ENCODE measurements around the gene UQCRFS1.
"Not testable (repeated sequence)": the region's sequence is repeated elsewhere in the genome, so short reads cannot be mapped to it uniquely, and the experiment has no call there.

UQCRFS1 gene

GRCh38 chr19:29212648-29213573, at the start of gene UQCRFS1:
TSS of gene UQCRFS1 (minus strand) at chr19:29213151. CDS start at chr19:29213118, 33 bp downstream.
- in situ Hi-C loops (cut with MboI; ENCODE audit: low sequenced_read_pairs), result no loop called here

GRCh38 chr19:29262085-29262484, 49.1 kb upstream of the UQCRFS1 start:
- in situ Hi-C loops (cut with MboI; ENCODE audit: low sequenced_read_pairs), result loop anchor here (25.0 kb wide), 1 partner anchor 525 kb away; no protein-coding TSS in a partner anchor

GRCh38 chr19:29260477-29261317, 47.7 kb upstream of the UQCRFS1 start:
- in situ Hi-C loops (cut with MboI; ENCODE audit: low sequenced_read_pairs), result loop anchor here (25.0 kb wide), 1 partner anchor 523 kb away; no protein-coding TSS in a partner anchor

GRCh38 chr19:29259867-29260281, 46.9 kb upstream of the UQCRFS1 start:
- in situ Hi-C loops (cut with MboI; ENCODE audit: low sequenced_read_pairs), result loop anchor here (25.0 kb wide), 1 partner anchor 523 kb away; no protein-coding TSS in a partner anchor

GRCh38 chr19:29259153-29259552, 46.2 kb upstream of the UQCRFS1 start:
- in situ Hi-C loops (cut with MboI; ENCODE audit: low sequenced_read_pairs), result loop anchor here (25.0 kb wide), 1 partner anchor 522 kb away; no protein-coding TSS in a partner anchor

GRCh38 chr19:29256516-29256915, 43.6 kb upstream of the UQCRFS1 start:
- in situ Hi-C loops (cut with MboI; ENCODE audit: low sequenced_read_pairs), result loop anchor here (25.0 kb wide), 1 partner anchor 519 kb away; no protein-coding TSS in a partner anchor

- in situ Hi-C loops (cut with MboI; ENCODE audit: low sequenced_read_pairs), result loop anchor here (25.0 kb wide), 1 partner anchor 519 kb away; no protein-coding TSS in a partner anchor
Observed at GRCh38 chr19:29255912-29256311, 43.0 kb upstream of the UQCRFS1 start.

- in situ Hi-C loops (cut with MboI; ENCODE audit: low sequenced_read_pairs), result loop anchor here (25.0 kb wide), 1 partner anchor 518 kb away; no protein-coding TSS in a partner anchor
Observed at GRCh38 chr19:29255006-29255405, 42.1 kb upstream of the UQCRFS1 start.

- in situ Hi-C loops (cut with MboI; ENCODE audit: low sequenced_read_pairs), result loop anchor here (25.0 kb wide), 1 partner anchor 512 kb away; no protein-coding TSS in a partner anchor
Observed at GRCh38 chr19:29249798-29250197, 36.8 kb upstream of the UQCRFS1 start.

- in situ Hi-C loops (cut with MboI; ENCODE audit: low sequenced_read_pairs), result no loop called here
Observed at GRCh38 chr19:29248332-29248844, 35.4 kb upstream of the UQCRFS1 start.

- in situ Hi-C loops (cut with MboI; ENCODE audit: low sequenced_read_pairs), result no loop called here
Observed at GRCh38 chr19:29247872-29248271, 34.9 kb upstream of the UQCRFS1 start.

- in situ Hi-C loops (cut with MboI; ENCODE audit: low sequenced_read_pairs), result no loop called here
Observed at GRCh38 chr19:29247471-29247870, 34.5 kb upstream of the UQCRFS1 start.

- in situ Hi-C loops (cut with MboI; ENCODE audit: low sequenced_read_pairs), result no loop called here
Observed at GRCh38 chr19:29247051-29247450, 34.1 kb upstream of the UQCRFS1 start.

- in situ Hi-C loops (cut with MboI; ENCODE audit: low sequenced_read_pairs), result no loop called here
Observed at GRCh38 chr19:29245215-29245614, 32.3 kb upstream of the UQCRFS1 start.

GRCh38 chr19:29241324-29241723, 28.4 kb upstream of the UQCRFS1 start:
- in situ Hi-C loops (cut with MboI; ENCODE audit: low sequenced_read_pairs), result no loop called here

GRCh38 chr19:29239213-29239776, 26.3 kb upstream of the UQCRFS1 start:
- in situ Hi-C loops (cut with MboI; ENCODE audit: low sequenced_read_pairs), result no loop called here

- in situ Hi-C loops (cut with MboI; ENCODE audit: low sequenced_read_pairs), result no loop called here
Observed at GRCh38 chr19:29233591-29233990, 20.6 kb upstream of the UQCRFS1 start.

GRCh38 chr19:29232315-29232852, 19.4 kb upstream of the UQCRFS1 start:
- in situ Hi-C loops (cut with MboI; ENCODE audit: low sequenced_read_pairs), result no loop called here

GRCh38 chr19:29231306-29231705, 18.4 kb upstream of the UQCRFS1 start:
- in situ Hi-C loops (cut with MboI; ENCODE audit: low sequenced_read_pairs), result not testable (repeated sequence)

- in situ Hi-C loops (cut with MboI; ENCODE audit: low sequenced_read_pairs), result no loop called here
Observed at GRCh38 chr19:29217616-29218015, 4.7 kb upstream of the UQCRFS1 start.

Measured in HL-60/S4 treated with retinoic acid at 250 ng/mL for 4 days and 3 days (cell line).